Ishikawa (cell line): ENCODE data around the gene SAMD4B.

Experiments
- CEBPB ChIP-seq: IDR thresholded peaks from 2 replicates; pipeline ENCODE4 v1.6.1; 2012
- CREB1 ChIP-seq: IDR thresholded peaks from 2 replicates; pipeline ENCODE4 v1.6.1; 2012; ENCODE audit warnings: low read depth
- EP300 ChIP-seq: IDR thresholded peaks from 2 replicates; pipeline ENCODE4 v1.6.1; 2012; ENCODE audit warnings: borderline replicate concordance
- FOXM1 ChIP-seq: IDR thresholded peaks from 2 replicates; pipeline ENCODE4 v1.6.1; 2012; ENCODE audit warnings: low read depth, borderline replicate concordance
- MAX ChIP-seq: IDR thresholded peaks from 2 replicates; pipeline ENCODE4 v1.6.1; 2012
- NFIC ChIP-seq: IDR thresholded peaks from 2 replicates; pipeline ENCODE4 v1.6.1; 2012
- RAD21 ChIP-seq: IDR thresholded peaks from 2 replicates; pipeline ENCODE4 v1.6.1; 2012; ENCODE audit warnings: low read depth
- REST ChIP-seq: IDR thresholded peaks from 2 replicates; pipeline ENCODE4 v1.6.1; 2012; ENCODE audit warnings: low read depth, mild to moderate bottlenecking
- TAF1 ChIP-seq: IDR thresholded peaks from 2 replicates; pipeline ENCODE4 v1.6.1; 2012; ENCODE audit warnings: low read depth, mild to moderate bottlenecking
- TCF12 ChIP-seq: IDR thresholded peaks from 2 replicates; pipeline ENCODE4 v1.6.1; 2012; ENCODE audit warnings: low read depth
- TEAD4 ChIP-seq: IDR thresholded peaks from 2 replicates; pipeline ENCODE4 v1.6.1; 2012
- YY1 ChIP-seq: IDR thresholded peaks from 2 replicates; pipeline ENCODE4 v1.6.1; 2012; ENCODE audit warnings: low read depth
- TF ChIP-seq, protein P1 (sequence below): IDR thresholded peaks from 2 replicates; pipeline ENCODE4 v1.6.1; 2012

DNA sequence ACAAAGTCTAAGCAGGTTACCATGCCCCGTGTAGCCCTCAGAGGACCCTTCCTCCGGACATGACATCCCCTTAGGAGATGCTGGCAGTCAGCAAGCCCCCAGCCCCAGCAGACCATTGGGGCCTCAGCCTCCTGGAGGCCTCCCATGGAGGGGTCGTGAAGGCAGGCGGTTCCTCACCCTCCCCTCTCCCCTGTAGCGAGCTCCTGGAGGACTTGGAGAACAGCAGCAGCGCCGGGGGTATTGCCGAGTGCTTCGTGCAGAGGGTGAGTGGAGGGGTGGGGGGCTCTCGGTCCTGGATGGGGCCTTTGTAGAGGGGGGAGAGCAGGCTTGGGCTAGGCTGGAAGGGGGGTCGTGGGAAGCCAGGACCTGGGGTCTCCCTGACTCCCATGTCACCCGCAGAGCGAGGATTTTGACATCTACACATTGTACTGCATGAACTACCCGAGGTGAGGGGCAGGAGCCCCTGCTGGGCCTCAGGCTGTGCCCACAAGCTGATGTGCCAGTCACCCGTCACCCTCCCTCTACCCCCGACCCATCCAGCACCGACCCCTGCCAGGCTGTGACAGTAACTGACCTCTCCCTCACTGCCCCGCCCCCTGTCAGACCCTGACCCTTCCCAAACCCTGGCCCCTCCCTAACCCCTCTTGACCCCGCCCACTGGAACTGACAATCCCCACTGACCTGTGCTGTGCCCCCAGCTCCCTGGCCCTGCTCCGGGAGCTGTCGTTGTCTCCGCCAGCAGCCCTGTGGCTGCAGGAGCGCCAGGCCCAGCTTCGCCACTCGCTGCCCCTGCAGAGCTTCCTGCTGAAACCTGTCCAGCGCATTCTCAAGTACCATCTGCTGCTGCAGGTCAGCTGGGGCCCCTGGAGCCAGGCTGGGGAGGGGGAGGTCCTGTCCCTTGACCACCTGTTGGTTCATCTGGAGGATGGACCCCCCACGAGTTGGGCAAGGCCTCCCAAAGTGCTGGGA is 74.2 kb downstream of the SAMD4B start:
- TF ChIP-seq TCF12 (no peak), CEBPB (no peak), NFIC (no peak), EP300 (no peak), REST (no peak), RAD21 (no peak), MAX (no peak), TEAD4 (no peak), CREB1 (no peak), TAF1 (no peak), YY1 (no peak), FOXM1 (no peak)
- TF ChIP-seq, protein P1, sequence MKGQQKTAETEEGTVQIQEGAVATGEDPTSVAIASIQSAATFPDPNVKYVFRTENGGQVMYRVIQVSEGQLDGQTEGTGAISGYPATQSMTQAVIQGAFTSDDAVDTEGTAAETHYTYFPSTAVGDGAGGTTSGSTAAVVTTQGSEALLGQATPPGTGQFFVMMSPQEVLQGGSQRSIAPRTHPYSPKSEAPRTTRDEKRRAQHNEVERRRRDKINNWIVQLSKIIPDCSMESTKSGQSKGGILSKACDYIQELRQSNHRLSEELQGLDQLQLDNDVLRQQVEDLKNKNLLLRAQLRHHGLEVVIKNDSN, result no peak
